ENCODE results near the gene NTRK3.
"Not testable (repeated sequence)": the region's sequence is repeated elsewhere in the genome, so short reads cannot be mapped to it uniquely, and the experiment has no call there.

The NTRK3 gene

GRCh38 chr15:87866961-87867360 is 389.6 kb downstream of the NTRK3 start:
- FAIRE-seq = no peak

GRCh38 chr15:87863152-87863551 is 393.4 kb downstream of the NTRK3 start:
- no peak for FAIRE-seq

GRCh38 chr15:87860743-87861142 is 395.8 kb downstream of the NTRK3 start:
- FAIRE-seq = no peak

GRCh38 chr15:87858651-87859050 is 397.9 kb downstream of the NTRK3 start:
- no peak for FAIRE-seq

- no peak for FAIRE-seq
Observed at GRCh38 chr15:87851497-87851896, 405.0 kb downstream of the NTRK3 start.

GRCh38 chr15:87850916-87851315 is 405.6 kb downstream of the NTRK3 start:
- no peak for FAIRE-seq

- FAIRE-seq = no peak
Observed at GRCh38 chr15:87849181-87849580, 407.4 kb downstream of the NTRK3 start.

- FAIRE-seq = no peak
Observed at GRCh38 chr15:87848012-87848411, 408.5 kb downstream of the NTRK3 start.

- FAIRE-seq = no peak
Observed at GRCh38 chr15:87846746-87847145, 409.8 kb downstream of the NTRK3 start.

- no peak for FAIRE-seq
Observed at GRCh38 chr15:87843312-87843711, 413.2 kb downstream of the NTRK3 start.

GRCh38 chr15:87841426-87841998 is 415.0 kb downstream of the NTRK3 start:
- FAIRE-seq = no peak

- FAIRE-seq = not testable (repeated sequence)
Observed at GRCh38 chr15:87835830-87836229, 420.7 kb downstream of the NTRK3 start.

GRCh38 chr15:87833333-87833732 is 423.2 kb downstream of the NTRK3 start:
- not testable (repeated sequence) for FAIRE-seq

- FAIRE-seq = no peak
Observed at GRCh38 chr15:87829332-87830050, 427.0 kb downstream of the NTRK3 start.

GRCh38 chr15:87828608-87829007 is 427.9 kb downstream of the NTRK3 start:
- no peak for FAIRE-seq

- no peak for FAIRE-seq
Observed at GRCh38 chr15:87827131-87827530, 429.4 kb downstream of the NTRK3 start.

GRCh38 chr15:87826119-87826747 is 430.3 kb downstream of the NTRK3 start:
- FAIRE-seq = no peak

- no peak for FAIRE-seq
Observed at GRCh38 chr15:87818756-87819155, 437.8 kb downstream of the NTRK3 start.

GRCh38 chr15:87817553-87817952 is 439.0 kb downstream of the NTRK3 start:
- FAIRE-seq = no peak

GRCh38 chr15:87816811-87817210 is 439.7 kb downstream of the NTRK3 start:
- FAIRE-seq = no peak

GRCh38 chr15:87816016-87816415 is 440.5 kb downstream of the NTRK3 start:
- no peak for FAIRE-seq

All from islet of Langerhans (tissue), 1 donor.